K562 (cell line): Measurements from ENCODE around the gene E2F2. TPM values are rescaled to one million over a fixed set of nuclear protein-coding genes. Genes with fewer than 3 reads are reported as not detected.

Experiments
- ATAC-seq: fragments of 200-7000 bp; cut with Tn5 transposase; 3 replicates; pipeline ENCODE4 v1.9.1; 2020; ENCODE audit warnings: moderate library complexity
- BruUV-seq: library from RNA; stranded (reverse); fragments of 400-500 nt; replicated peaks from 2 replicates; lab custom pipeline; 2021; lab: Mats Ljungman, UMichigan
- CTCF ChIA-PET: fragments of 300-600 bp; formaldehyde crosslinking; extraction: SDS; loops from one replicate; lab custom pipeline; 2021; ENCODE audit warnings: low intra/inter-chr PET ratio; lab: Yijun Ruan, JAX
- POLR2A ChIA-PET: fragments of 300-600, 350-650 bp; sonication (Branson Sonifier 250); formaldehyde crosslinking; extraction: SDS; loops from one replicate; lab custom pipeline; 2021; ENCODE audit warnings: antibody characterized with exemption, inconsistent platforms; lab: Yijun Ruan, JAX
- DNase-seq, 4 experiments: peaks; one replicate each; pipeline versions ENCODE4 v3.0.0 to v3.0.0-alpha.2; 2011 to 2018; ENCODE audit warnings: low spot score in 3 of 4, mixed read lengths in 3 of 4; ENCODE audit errors: extremely low read depth in 1 of 4
- FAIRE-seq: peaks from 2 replicates; lab custom pipeline; 2011; peaks lifted over from hg19 to GRCh38; lab: Jason Lieb, UNC
- H2AFZ ChIP-seq: 2 replicates; pipeline ENCODE4 v1.6.0; 2011; ENCODE audit warnings: low read depth, low read length, control low read depth, inconsistent platforms
- H3K27ac ChIP-seq: fragments of 200-600 bp; 3 replicates; pipeline ENCODE4 v1.8.0; 2011; ENCODE audit warnings: low read depth, mild to moderate bottlenecking, control low read depth, inconsistent platforms, low read length, moderate library complexity, mixed read lengths; ENCODE audit errors: extremely low read depth
- H3K27me3 ChIP-seq, 2 experiments: fragments of 300-600 bp in 1 of 2; 2 replicates in 1 of 2; 3 replicates in 1 of 2; pipeline versions ENCODE4 v1.6.0 to v1.8.0; 2011; ENCODE audit warnings: inconsistent platforms in 2 of 2, low read length in 2 of 2, mild to moderate bottlenecking in 1 of 2, mixed read lengths in 1 of 2, moderate library complexity in 1 of 2; ENCODE audit not compliant: control insufficient read depth in 2 of 2, insufficient read depth in 2 of 2
- H3K36me3 ChIP-seq: fragments of 300-600 bp; 3 replicates; pipeline ENCODE4 v1.8.0; 2011; ENCODE audit warnings: mild to moderate bottlenecking, low read length, inconsistent platforms; ENCODE audit not compliant: control insufficient read depth, insufficient read depth
- H3K4me1 ChIP-seq, 2 experiments: fragments of 200-600 bp in 1 of 2; replicated peaks in 1 of 2; 2 replicates in 1 of 2; 3 replicates in 1 of 2; pipeline versions ENCODE4 v1.5.1 to v1.8.0; 2011; ENCODE audit warnings: inconsistent platforms in 2 of 2, low read length in 2 of 2, mild to moderate bottlenecking in 1 of 2, mixed read lengths in 1 of 2, moderate library complexity in 1 of 2; ENCODE audit not compliant: control insufficient read depth in 2 of 2, insufficient read depth in 2 of 2
- H3K4me2 ChIP-seq: 2 replicates; pipeline ENCODE4 v1.6.1; 2011; ENCODE audit warnings: low read length, control low read depth, inconsistent platforms, mixed read lengths; ENCODE audit not compliant: insufficient read depth
- H3K4me3 ChIP-seq: fragments of 200-600 bp; sonication (generic), shearing (Covaris generic); 2 replicates; pipeline ENCODE4 v1.5.1; 2016; ENCODE audit warnings: control low read depth, inconsistent platforms
- H3K79me2 ChIP-seq: fragments of 200-600 bp; 3 replicates; pipeline ENCODE4 v1.8.0; 2011; ENCODE audit warnings: low read length, inconsistent platforms; ENCODE audit not compliant: control insufficient read depth, insufficient read depth
- H3K9ac ChIP-seq, 2 experiments: 2 replicates each; pipeline versions ENCODE4 v1.6.0 to v1.6.1; 2011; ENCODE audit warnings: low read depth in 2 of 2, low read length in 2 of 2, control low read depth in 1 of 2, inconsistent platforms in 1 of 2, mild to moderate bottlenecking in 1 of 2, mixed read lengths in 1 of 2; ENCODE audit not compliant: insufficient read depth in 1 of 2
- H3K9me1 ChIP-seq: one replicate; pipeline ENCODE4 v1.6.0; 2011; ENCODE audit warnings: inconsistent platforms, mild to moderate bottlenecking, low read length, moderate library complexity; ENCODE audit not compliant: control insufficient read depth, insufficient read depth
- H3K9me3 ChIP-seq: replicated peaks from 2 replicates; pipeline ENCODE4 v1.5.1; 2011; ENCODE audit warnings: low read depth, low read length, inconsistent platforms; ENCODE audit not compliant: control insufficient read depth, insufficient read depth
- H4K20me1 ChIP-seq: replicated peaks from 2 replicates; pipeline ENCODE4 v1.6.1; 2011; ENCODE audit warnings: low read length, inconsistent platforms, mixed read lengths; ENCODE audit not compliant: control insufficient read depth, insufficient read depth
- ADNP ChIP-seq: fragments of 200-800 bp; sonication (Bioruptor generic); IDR thresholded peaks from 2 replicates; pipeline ENCODE4 v1.6.1; 2016; ENCODE audit warnings: missing genetic modification characterization, missing compliant biosample characterization
- ARID1B ChIP-seq: fragments of 450-650 bp; IDR thresholded peaks from 2 replicates; pipeline ENCODE4 v1.6.1; 2016; ENCODE audit warnings: antibody characterized with exemption, mild to moderate bottlenecking, inconsistent platforms
- CBX3 ChIP-seq, 2 experiments: IDR thresholded peaks; 1 replicate in 1 of 2; 2 replicates in 1 of 2; pipeline ENCODE4 v1.6.1; 2012; ENCODE audit warnings: inconsistent platforms in 2 of 2, low read length in 2 of 2, borderline replicate concordance in 1 of 2, control low read depth in 1 of 2
- KDM1A ChIP-seq, 2 experiments: fragments of 450-650 bp; IDR thresholded peaks; 2 replicates each; pipeline ENCODE4 v1.6.1; 2016; ENCODE audit warnings: mild to moderate bottlenecking in 2 of 2
- KLF16 ChIP-seq: IDR thresholded peaks from 2 replicates; pipeline ENCODE4 v1.6.1; 2016; ENCODE audit warnings: antibody characterized with exemption
- NFIC ChIP-seq: fragments of 450-650 bp; IDR thresholded peaks from 2 replicates; pipeline ENCODE4 v1.6.1; 2017; ENCODE audit warnings: mild to moderate bottlenecking, inconsistent platforms
- RBFOX2 ChIP-seq: fragments of 200-400 bp; formaldehyde crosslinking; IDR thresholded peaks from 2 replicates; pipeline ENCODE4 v1.6.1; 2017; ENCODE audit warnings: low read depth, mild to moderate bottlenecking, low read length, moderate library complexity
- RBM25 ChIP-seq: fragments of 200-400 bp; formaldehyde crosslinking; IDR thresholded peaks from 2 replicates; pipeline ENCODE4 v1.6.1; 2018; ENCODE audit warnings: low read length, low read depth, moderate library complexity; ENCODE audit not compliant: severe bottlenecking
- SMARCA5 ChIP-seq: fragments of 450-650 bp; IDR thresholded peaks from 2 replicates; pipeline ENCODE4 v1.6.1; 2016
- ZBED1 ChIP-seq: IDR thresholded peaks from 2 replicates; pipeline ENCODE4 v1.6.1; 2014
- ZFP36 ChIP-seq: fragments of 150-350 bp; IDR thresholded peaks from 2 replicates; pipeline ENCODE4 v1.6.1; 2018; ENCODE audit warnings: low read length, low read depth; ENCODE audit not compliant: partially characterized antibody
- ZKSCAN8 ChIP-seq: fragments of 200-800 bp; sonication (Bioruptor generic); IDR thresholded peaks from 2 replicates; pipeline ENCODE4 v1.6.1; 2016; ENCODE audit warnings: missing genetic modification characterization, missing compliant biosample characterization
- ZNF57 ChIP-seq: fragments of 450-650 bp; formaldehyde crosslinking; IDR thresholded peaks from 2 replicates; pipeline ENCODE4 v1.4.0; 2020; ENCODE audit warnings: mild to moderate bottlenecking, moderate library complexity
- WGBS: fragments of 100-300 bp; shearing (Covaris generic); methylation state at CpG from one replicate; pipeline ENCODE4 v1.1.6; 2016; ENCODE audit warnings: low coverage, mixed read lengths; ENCODE audit not compliant: insufficient coverage; ENCODE audit errors: missing lambda C conversion rate; 5-methylcytosine and 5-hydroxymethylcytosine counted together
- in situ Hi-C: fragments of 300-500 bp; cut with MboI; formaldehyde crosslinking; loops from 4 replicates; pipeline ENCODE4 v1.15.0; 2018; ENCODE audit warnings: inconsistent platforms, mixed read lengths
- intact Hi-C: fragments of 100-400 bp; cut with micrococcal nuclease; formaldehyde crosslinking; loops from 2 replicates; pipeline ENCODE4 v1.14.2; 2022
- polyA plus RNA-seq, 8 experiments: library from polyadenylated mRNA; depleted of rRNA in 4 of 8; stranded (reverse) in 5 of 8; unstranded in 3 of 8; fragments of >200 nt; fragmentation: Nextera tagmentation in 2 of 8; fragmentation: Illumina TruSeq in 1 of 8; extraction: Ambion mirVana in 2 of 8; extraction: Trizol in 1 of 8; gene quantifications; 2 replicates each; pipeline versions ENCODE4 v1.2.1 to v1.2.3, GENCODE V29; 2011 to 2014; ENCODE audit warnings: inconsistent platforms in 1 of 8, missing spikeins in 1 of 8
- total RNA-seq, 7 experiments: library from RNA; depleted of rRNA in 6 of 7; stranded (reverse); fragments of >200 nt in 6 of 7; fragmentation: Illumina TruSeq in 2 of 7; extraction: Trizol in 2 of 7; gene quantifications; 2 replicates each; pipeline versions ENCODE4 v1.2.1 to v1.2.3, GENCODE V29; 2011 to 2021; ENCODE audit warnings: low replicate concordance in 1 of 7
- TF ChIP-seq, protein P1 (sequence below): sonication (generic); formaldehyde crosslinking; IDR thresholded peaks from 2 replicates; pipeline ENCODE4 v1.8.1; 2023; ENCODE audit warnings: mild to moderate bottlenecking, missing genetic modification reagents
- TF ChIP-seq, protein P2 (sequence below), 2 experiments: fragments of 450-650 bp; IDR thresholded peaks; 2 replicates each; pipeline ENCODE4 v1.6.1; 2018; ENCODE audit warnings: mild to moderate bottlenecking in 2 of 2, low read depth in 1 of 2; ENCODE audit not compliant: partially characterized antibody in 2 of 2
- TF ChIP-seq, protein P3 (sequence below), 2 experiments: fragments of 200-800 bp in 1 of 2; sonication (Bioruptor generic) in 1 of 2; sonication (generic) in 1 of 2; formaldehyde crosslinking in 1 of 2; IDR thresholded peaks in 1 of 2; conservative IDR thresholded peaks in 1 of 2; 2 replicates each; pipeline versions ENCODE4 v1.5.0 to v1.6.1; 2016 to 2020; ENCODE audit warnings: missing compliant biosample characterization in 1 of 2, missing genetic modification characterization in 1 of 2, missing genetic modification reagents in 1 of 2

The E2F2 gene
- total and polyA plus RNA-seq, 9 of the 15 experiments (the other 6 are each of a cell fraction or from before 2014, with no cell fraction given) = 3.1 to 25.3 (median 11.4) TPM

DNA sequence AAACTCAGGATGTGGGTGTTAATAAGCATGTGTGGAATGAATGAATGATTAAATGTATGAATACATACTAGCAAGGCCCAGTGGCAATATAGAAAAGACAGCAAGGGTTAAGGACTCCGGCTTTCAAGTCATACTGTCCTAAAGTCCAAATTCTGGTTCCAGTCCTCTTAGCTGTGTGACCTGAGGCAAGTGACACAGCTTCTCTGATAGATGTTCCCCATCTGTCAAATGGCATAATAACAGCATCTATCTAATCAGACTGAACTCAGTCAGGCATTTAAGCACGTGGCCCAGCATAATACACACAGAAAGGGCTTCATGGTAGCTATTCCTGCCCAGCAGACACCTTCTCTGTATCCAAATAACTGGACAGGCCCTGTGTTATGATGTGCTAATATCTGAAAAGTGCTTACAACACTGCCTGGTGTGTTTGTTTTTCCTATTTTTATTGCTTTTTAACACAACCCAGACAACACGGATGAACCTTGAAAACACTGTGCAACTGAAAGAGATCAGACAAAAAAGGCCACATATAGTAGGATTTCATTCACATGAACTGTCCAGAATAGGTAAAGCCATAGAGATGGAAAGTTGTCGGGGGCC, 59.5 kb downstream of the E2F2 start:
- in situ Hi-C loops (no loop called here), intact Hi-C loops (no loop called here)
- Histone ChIP-seq H3K4me3 (no peak overlapping the region), H3K9me3 (no peaks in the 10 kb centered on the region), H2AFZ (no peak overlapping the region), H3K27ac (no peak overlapping the region), H3K9me1 (no peaks in the 10 kb centered on the region), H3K4me2 (no peak overlapping the region), H3K79me2 (no peaks in the 10 kb centered on the region), H4K20me1 (0 out of 2 replicates have a peak, but pooled peaks cover 8% of the 10 kb centered on the region), H3K36me3 (no peaks in the 10 kb centered on the region), H3K27me3 (no peaks in the 10 kb centered on the region), H3K4me1 (peaks cover 5 to 18% of the 10 kb centered on the region in 2 experiments; a peak in 4 of 5 replicates), H3K9ac (no peak overlapping the region)
- no peak for ATAC-seq
- CTCF ChIA-PET = no interaction called here
- no TSS peak for BruUV-seq
- FAIRE-seq = no peak
- POLR2A ChIA-PET = interaction anchor here (0.8 to 1.0 kb wide), 2 partner anchors 17 to 127 kb away, joined by 3 read pairs; partner anchors contain the start of gene HNRNPR
- WGBS = 43% methylated on average over 4 of the region's 4 CpGs
- DNase-seq = no peak
- TF ChIP-seq RBM25 (peak; percentile 77), ADNP (tag) (peak; percentile 28; the same call in 1 of the 2 replicates), NFIC (no peak), ZBED1 (no peak), ZKSCAN8 (CRISPR knock-in tag) (no peak), ZNF57 (no peak), CBX3 (IDR thresholded peaks at IDR 0.05; ENCODE audit: borderline replicate concordance in 1 of 2, low read length in 2 of 2) (no peak), ARID1B (no peak), SMARCA5 (peak; percentile 39; the same call in 1 of the 2 replicates), RBFOX2 (no peak), KDM1A (IDR thresholded peaks at IDR 0.05) (peak in 1 of 2 experiments; percentile 48; a peak in 2 of 4 replicates), ZFP36 (peak; percentile 83), KLF16 (no peak)
- TF ChIP-seq, protein P1, sequence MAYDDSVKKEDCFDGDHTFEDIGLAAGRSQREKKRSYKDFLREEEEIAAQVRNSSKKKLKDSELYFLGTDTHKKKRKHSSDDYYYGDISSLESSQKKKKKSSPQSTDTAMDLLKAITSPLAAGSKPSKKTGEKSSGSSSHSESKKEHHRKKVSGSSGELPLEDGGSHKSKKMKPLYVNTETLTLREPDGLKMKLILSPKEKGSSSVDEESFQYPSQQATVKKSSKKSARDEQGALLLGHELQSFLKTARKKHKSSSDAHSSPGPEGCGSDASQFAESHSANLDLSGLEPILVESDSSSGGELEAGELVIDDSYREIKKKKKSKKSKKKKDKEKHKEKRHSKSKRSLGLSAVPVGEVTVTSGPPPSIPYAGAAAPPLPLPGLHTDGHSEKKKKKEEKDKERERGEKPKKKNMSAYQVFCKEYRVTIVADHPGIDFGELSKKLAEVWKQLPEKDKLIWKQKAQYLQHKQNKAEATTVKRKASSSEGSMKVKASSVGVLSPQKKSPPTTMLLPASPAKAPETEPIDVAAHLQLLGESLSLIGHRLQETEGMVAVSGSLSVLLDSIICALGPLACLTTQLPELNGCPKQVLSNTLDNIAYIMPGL = no peak
- TF ChIP-seq, protein P2, sequence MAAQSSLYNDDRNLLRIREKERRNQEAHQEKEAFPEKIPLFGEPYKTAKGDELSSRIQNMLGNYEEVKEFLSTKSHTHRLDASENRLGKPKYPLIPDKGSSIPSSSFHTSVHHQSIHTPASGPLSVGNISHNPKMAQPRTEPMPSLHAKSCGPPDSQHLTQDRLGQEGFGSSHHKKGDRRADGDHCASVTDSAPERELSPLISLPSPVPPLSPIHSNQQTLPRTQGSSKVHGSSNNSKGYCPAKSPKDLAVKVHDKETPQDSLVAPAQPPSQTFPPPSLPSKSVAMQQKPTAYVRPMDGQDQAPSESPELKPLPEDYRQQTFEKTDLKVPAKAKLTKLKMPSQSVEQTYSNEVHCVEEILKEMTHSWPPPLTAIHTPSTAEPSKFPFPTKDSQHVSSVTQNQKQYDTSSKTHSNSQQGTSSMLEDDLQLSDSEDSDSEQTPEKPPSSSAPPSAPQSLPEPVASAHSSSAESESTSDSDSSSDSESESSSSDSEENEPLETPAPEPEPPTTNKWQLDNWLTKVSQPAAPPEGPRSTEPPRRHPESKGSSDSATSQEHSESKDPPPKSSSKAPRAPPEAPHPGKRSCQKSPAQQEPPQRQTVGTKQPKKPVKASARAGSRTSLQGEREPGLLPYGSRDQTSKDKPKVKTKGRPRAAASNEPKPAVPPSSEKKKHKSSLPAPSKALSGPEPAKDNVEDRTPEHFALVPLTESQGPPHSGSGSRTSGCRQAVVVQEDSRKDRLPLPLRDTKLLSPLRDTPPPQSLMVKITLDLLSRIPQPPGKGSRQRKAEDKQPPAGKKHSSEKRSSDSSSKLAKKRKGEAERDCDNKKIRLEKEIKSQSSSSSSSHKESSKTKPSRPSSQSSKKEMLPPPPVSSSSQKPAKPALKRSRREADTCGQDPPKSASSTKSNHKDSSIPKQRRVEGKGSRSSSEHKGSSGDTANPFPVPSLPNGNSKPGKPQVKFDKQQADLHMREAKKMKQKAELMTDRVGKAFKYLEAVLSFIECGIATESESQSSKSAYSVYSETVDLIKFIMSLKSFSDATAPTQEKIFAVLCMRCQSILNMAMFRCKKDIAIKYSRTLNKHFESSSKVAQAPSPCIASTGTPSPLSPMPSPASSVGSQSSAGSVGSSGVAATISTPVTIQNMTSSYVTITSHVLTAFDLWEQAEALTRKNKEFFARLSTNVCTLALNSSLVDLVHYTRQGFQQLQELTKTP (IDR thresholded peaks at IDR 0.05; ENCODE audit: low read depth in 1 of 2, partially characterized antibody in 2 of 2) = no peak
- TF ChIP-seq, protein P3, sequence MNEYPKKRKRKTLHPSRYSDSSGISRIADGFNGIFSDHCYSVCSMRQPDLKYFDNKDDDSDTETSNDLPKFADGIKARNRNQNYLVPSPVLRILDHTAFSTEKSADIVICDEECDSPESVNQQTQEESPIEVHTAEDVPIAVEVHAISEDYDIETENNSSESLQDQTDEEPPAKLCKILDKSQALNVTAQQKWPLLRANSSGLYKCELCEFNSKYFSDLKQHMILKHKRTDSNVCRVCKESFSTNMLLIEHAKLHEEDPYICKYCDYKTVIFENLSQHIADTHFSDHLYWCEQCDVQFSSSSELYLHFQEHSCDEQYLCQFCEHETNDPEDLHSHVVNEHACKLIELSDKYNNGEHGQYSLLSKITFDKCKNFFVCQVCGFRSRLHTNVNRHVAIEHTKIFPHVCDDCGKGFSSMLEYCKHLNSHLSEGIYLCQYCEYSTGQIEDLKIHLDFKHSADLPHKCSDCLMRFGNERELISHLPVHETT (CRISPR knock-in tag; conservative IDR thresholded peaks at IDR 0.05 in 1 of 2, IDR thresholded peaks at IDR 0.05 in 1 of 2) = no peak
